Fibroblast of lung (primary cell): ENCODE data around the gene BNIP5.

Source experiments
- EZH2 ChIP-seq: IDR thresholded peaks from 2 replicates; pipeline ENCODE4 v1.5.1; 2012; ENCODE audit warnings: low read length, control low read depth, mild to moderate bottlenecking; ENCODE audit errors: missing control alignments
- TF ChIP-seq, protein P1 (sequence below), 2 donors: IDR thresholded peaks in 1 of 2; conservative IDR thresholded peaks in 1 of 2; 1 replicate in 1 of 2; 2 replicates in 1 of 2; pipeline ENCODE4 v1.5.1; 2011 to 2012; ENCODE audit warnings: low read length in 2 of 2, control low read depth in 1 of 2, inconsistent platforms in 1 of 2, low read depth in 1 of 2, mild to moderate bottlenecking in 1 of 2

DNA sequence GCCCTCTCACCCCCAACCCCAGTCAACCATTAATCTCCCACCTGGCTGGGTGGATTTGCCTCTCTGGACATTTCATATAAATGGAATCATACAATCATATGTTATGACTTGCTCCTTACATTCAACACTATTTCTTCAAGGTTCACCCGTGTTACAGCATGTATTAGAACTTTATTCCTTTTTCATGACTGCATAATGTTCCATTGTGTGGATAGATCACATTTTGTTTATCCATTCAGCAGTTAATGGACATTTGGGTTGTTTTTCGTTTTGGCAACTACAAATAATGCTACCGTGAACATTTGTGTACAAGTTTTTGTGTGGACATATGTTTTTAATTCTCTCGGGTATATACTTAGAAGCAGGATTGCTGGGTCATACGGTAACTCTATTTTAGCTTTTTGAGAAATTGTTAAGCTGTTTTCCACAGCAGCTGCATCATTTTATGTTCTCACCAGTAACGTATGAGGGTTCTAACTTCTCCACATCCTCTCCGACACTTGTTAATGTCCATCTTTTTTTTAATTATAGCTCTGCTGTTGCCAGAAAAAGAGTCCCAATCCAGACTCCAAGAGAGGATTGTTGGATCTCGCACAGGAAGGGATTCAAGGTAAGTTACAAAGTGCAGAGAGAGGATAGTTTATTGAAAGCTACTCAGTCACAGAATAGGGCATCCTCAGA, 15.9 kb upstream of the BNIP5 start:
- TF ChIP-seq, protein P1, sequence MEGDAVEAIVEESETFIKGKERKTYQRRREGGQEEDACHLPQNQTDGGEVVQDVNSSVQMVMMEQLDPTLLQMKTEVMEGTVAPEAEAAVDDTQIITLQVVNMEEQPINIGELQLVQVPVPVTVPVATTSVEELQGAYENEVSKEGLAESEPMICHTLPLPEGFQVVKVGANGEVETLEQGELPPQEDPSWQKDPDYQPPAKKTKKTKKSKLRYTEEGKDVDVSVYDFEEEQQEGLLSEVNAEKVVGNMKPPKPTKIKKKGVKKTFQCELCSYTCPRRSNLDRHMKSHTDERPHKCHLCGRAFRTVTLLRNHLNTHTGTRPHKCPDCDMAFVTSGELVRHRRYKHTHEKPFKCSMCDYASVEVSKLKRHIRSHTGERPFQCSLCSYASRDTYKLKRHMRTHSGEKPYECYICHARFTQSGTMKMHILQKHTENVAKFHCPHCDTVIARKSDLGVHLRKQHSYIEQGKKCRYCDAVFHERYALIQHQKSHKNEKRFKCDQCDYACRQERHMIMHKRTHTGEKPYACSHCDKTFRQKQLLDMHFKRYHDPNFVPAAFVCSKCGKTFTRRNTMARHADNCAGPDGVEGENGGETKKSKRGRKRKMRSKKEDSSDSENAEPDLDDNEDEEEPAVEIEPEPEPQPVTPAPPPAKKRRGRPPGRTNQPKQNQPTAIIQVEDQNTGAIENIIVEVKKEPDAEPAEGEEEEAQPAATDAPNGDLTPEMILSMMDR (conservative IDR thresholded peaks at IDR 0.05 in 1 of 2, IDR thresholded peaks at IDR 0.05 in 1 of 2; ENCODE audit: low read depth in 1 of 2, low read length in 2 of 2): no peak
- no peak for TF ChIP-seq EZH2
